ENCODE measurements around the gene PIK3CD. TPM values are rescaled to one million over a fixed set of nuclear protein-coding genes. Genes with fewer than 3 reads are reported as not detected.
A peak's percentile ranks its signal among the peaks of the same experiment; 100 is the strongest.

Gene PIK3CD
- total RNA-seq, 1 donor from 2014 or later = 4.7 TPM

- Mint-ChIP-seq H3K27ac (no peak overlapping the region), H3K4me1 (no peaks in the 10 kb centered on the region)
These were observed 113.0 kb downstream of the PIK3CD start for GRCh38 chr1:9764550-9764949.

GRCh38 chr1:9766759-9767442, 115.4 kb downstream of the PIK3CD start:
- no peak for DNase-seq (ENCODE audit: low spot score in 2 of 2, unreplicated experiment in 2 of 2)
- no peaks in the 10 kb centered on the region for H3K4me1 Mint-ChIP-seq
- no peaks in the 10 kb centered on the region for H3K27me3 Mint-ChIP-seq (ENCODE audit: low read depth)
- H3K4me3 Mint-ChIP-seq = no peak overlapping the region
- H3K9me3 Mint-ChIP-seq = no peaks in the 10 kb centered on the region
- TF ChIP-seq CTCF (IDR thresholded peaks at IDR 0.05; ENCODE audit: unreplicated experiment) = no peak
- peak overlapping the region; percentile 72 for H3K27ac Mint-ChIP-seq
- peaks cover 13% of the 10 kb centered on the region for H3K36me3 Mint-ChIP-seq

More at GRCh38 chr1:9764550-9764949, 113.0 kb downstream of the PIK3CD start:
- no peaks in the 10 kb centered on the region for H3K27me3 Mint-ChIP-seq (ENCODE audit: low read depth)
- peaks cover 19% of the 10 kb centered on the region for H3K36me3 Mint-ChIP-seq
- TF ChIP-seq CTCF (IDR thresholded peaks at IDR 0.05; ENCODE audit: unreplicated experiment) = no peak
- H3K4me3 Mint-ChIP-seq = no peak overlapping the region
- no peak for DNase-seq (ENCODE audit: low spot score in 2 of 2, unreplicated experiment in 2 of 2)
- no peaks in the 10 kb centered on the region for H3K9me3 Mint-ChIP-seq

- TF ChIP-seq CTCF (IDR thresholded peaks at IDR 0.05; ENCODE audit: unreplicated experiment) = no peak
These were observed 116.6 kb downstream of the PIK3CD start for GRCh38 chr1:9767964-9768668.

GRCh38 chr1:9768983-9769382, 117.5 kb downstream of the PIK3CD start:
- Mint-ChIP-seq H3K4me3 (no peak overlapping the region), H3K4me1 (no peaks in the 10 kb centered on the region), H3K36me3 (peaks cover 14% of the 10 kb centered on the region), H3K27me3 (ENCODE audit: low read depth) (no peaks in the 10 kb centered on the region), H3K9me3 (no peaks in the 10 kb centered on the region), H3K27ac (no peak overlapping the region)
- no peak for DNase-seq (ENCODE audit: low spot score in 2 of 2, unreplicated experiment in 2 of 2)
- TF ChIP-seq CTCF (IDR thresholded peaks at IDR 0.05; ENCODE audit: unreplicated experiment) = no peak

More at GRCh38 chr1:9767964-9768668, 116.6 kb downstream of the PIK3CD start:
- Mint-ChIP-seq H3K4me1 (no peaks in the 10 kb centered on the region), H3K9me3 (no peaks in the 10 kb centered on the region), H3K4me3 (no peak overlapping the region), H3K27me3 (ENCODE audit: low read depth) (no peaks in the 10 kb centered on the region), H3K27ac (no peak overlapping the region), H3K36me3 (peaks cover 18% of the 10 kb centered on the region)
- no peak for DNase-seq (ENCODE audit: low spot score in 2 of 2, unreplicated experiment in 2 of 2)

GRCh38 chr1:9770298-9770697, 118.8 kb downstream of the PIK3CD start:
- no peaks in the 10 kb centered on the region for H3K9me3 Mint-ChIP-seq
- TF ChIP-seq CTCF (IDR thresholded peaks at IDR 0.05; ENCODE audit: unreplicated experiment) = no peak
- H3K36me3 Mint-ChIP-seq = peaks cover 14% of the 10 kb centered on the region
- H3K27ac Mint-ChIP-seq = no peak overlapping the region
- DNase-seq (ENCODE audit: low spot score in 2 of 2, unreplicated experiment in 2 of 2) = no peak
- no peaks in the 10 kb centered on the region for H3K27me3 Mint-ChIP-seq (ENCODE audit: low read depth)
- no peak overlapping the region for H3K4me3 Mint-ChIP-seq
- no peaks in the 10 kb centered on the region for H3K4me1 Mint-ChIP-seq

Measured in mesothelial cell of epicardium (in vitro differentiated cells).